Activated effector memory CD4-positive, alpha-beta T cell treated with anti-CD3 and anti-CD28 coated beads, Interleukin-2, amount 50 U/mL, for 16 hours (primary cell): ENCODE data around the gene HDAC1.
"Not testable (repeated sequence)": the region's sequence is repeated elsewhere in the genome, so short reads cannot be mapped to it uniquely, and the experiment has no call there.

ENCODE experiments used
- DNase-seq: peaks from one replicate; pipeline ENCODE4 v3.0.0-alpha.2; 2020

Gene HDAC1

GRCh38 chr1:32291708-32292538, at the start of gene HDAC1:
TSS of gene HDAC1 (plus strand) at chr1:32292083. CDS start at chr1:32292170, 87 bp downstream.
- peak; percentile 99 for DNase-seq

- no peak for DNase-seq
Measured at GRCh38 chr1:32242341-32242851, 49.5 kb upstream of the HDAC1 start.

DNA sequence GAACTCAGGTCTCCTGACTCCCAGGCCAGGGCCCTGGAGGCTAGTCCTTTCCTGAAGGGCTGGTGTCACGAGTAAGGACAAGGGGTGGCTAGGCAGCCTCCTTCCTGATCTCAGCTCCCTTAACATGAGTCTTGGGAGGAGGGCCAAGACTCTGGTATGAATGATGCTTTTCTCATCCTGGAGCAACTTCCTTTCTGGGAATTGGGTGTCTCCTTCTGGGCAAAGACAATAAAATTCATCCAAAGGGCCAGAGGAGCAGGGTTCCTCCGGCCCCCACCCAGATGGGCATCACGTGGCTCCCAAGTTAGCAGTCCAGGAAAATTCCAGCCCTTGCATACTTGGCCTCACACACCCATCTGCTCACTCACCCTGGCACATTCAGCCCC, 45.0 kb upstream of the HDAC1 start, which contains the start of gene FAM167B:
Gene FAM167B, plus strand, starts transcription at position 335 of the 386 bp plus-strand sequence. CDS start 200 bp downstream, outside the sequence.
- no peak for DNase-seq

DNA sequence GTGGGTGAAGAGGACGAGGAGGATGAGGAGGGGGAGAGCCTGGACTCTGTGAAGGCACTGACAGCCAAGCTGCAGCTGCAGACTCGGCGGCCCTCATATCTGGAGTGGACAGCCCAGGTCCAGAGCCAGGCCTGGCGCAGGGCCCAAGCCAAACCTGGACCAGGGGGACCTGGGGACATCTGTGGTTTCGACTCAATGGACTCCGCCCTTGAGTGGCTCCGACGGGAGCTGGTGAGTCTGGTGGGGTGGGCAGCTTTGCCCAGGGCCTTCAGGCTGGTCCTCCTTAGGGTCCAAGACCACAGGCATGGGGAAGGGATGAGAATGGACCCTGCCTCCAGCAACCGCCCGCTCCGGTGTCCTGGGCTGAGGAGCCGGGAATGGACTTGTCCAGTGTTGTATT, 44.4 kb upstream of the HDAC1 start:
- no peak for DNase-seq

DNA sequence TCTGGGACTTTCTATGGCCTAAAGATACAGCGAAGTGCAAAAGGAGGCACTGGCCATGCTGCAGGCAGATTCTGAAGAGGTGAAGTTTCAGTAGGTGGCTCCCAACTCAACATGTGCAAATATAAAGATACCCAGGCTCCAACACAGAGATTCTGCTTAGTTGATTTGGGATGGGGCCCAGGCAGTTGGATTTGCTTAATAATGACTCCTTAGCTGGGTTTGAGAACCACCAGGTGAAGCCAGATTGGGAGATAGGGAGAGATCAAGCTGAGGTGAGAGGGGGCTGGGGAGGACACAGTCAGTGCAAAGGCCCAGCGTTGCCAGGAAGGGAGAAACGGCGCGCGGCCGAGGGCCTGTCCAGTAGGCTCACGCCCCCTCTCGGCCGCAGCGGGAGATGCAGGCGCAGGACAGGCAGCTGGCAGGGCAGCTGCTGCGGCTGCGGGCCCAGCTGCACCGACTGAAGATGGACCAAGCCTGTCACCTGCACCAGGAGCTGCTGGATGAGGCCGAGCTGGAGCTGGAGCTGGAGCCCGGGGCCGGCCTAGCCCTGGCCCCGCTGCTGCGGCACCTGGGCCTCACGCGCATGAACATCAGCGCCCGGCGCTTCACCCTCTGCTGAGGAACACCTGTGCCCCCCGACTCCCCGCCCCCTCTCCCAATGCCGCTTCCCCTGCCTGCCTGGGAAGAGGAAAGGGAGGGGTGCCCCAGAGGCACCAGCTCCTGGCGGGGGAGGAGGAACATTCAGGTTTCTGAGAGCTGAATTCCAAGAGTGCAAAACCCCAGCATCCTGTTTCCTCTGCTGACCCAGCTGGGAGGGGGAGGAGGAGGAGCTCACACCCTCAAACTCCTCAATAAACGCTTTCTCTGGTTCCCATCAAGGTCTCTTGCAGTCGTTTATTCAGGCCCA, 43.6 kb upstream of the HDAC1 start:
- peak; percentile 93 for DNase-seq

DNA sequence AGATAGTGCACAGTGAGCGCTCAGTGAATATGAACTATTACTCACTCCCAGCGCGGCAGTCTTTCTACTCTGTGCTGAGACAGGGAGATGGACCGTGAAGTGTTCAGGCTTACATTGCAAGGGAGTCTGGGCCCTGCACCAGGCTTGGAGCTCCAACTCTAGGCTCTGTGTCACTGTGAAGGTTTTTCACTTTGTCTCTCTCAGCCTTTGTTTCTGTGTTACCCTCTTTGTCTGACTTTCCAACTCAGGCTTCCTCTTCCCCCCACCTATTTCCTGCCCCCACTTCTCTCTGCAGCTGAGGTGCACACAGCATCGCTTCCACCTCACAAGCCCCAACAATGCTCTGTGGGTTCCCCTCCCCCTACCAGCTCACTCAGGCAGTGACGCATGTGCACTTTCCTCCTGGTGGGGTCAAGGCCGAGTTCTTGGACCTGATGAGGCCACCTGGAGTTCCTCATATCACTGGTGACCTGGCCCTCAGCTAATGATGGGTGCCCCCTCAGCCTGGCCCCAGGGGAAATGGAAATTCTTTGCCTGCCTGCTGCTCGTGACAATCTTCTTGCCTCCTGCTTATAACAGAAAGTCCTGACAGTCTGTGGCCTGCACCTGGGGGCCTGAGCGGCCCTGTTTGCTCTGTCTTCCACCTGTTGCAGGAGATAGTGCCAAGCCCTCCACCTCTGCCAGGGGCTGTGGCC, 41.9 kb upstream of the HDAC1 start:
- DNase-seq: peak; percentile 92

DNA sequence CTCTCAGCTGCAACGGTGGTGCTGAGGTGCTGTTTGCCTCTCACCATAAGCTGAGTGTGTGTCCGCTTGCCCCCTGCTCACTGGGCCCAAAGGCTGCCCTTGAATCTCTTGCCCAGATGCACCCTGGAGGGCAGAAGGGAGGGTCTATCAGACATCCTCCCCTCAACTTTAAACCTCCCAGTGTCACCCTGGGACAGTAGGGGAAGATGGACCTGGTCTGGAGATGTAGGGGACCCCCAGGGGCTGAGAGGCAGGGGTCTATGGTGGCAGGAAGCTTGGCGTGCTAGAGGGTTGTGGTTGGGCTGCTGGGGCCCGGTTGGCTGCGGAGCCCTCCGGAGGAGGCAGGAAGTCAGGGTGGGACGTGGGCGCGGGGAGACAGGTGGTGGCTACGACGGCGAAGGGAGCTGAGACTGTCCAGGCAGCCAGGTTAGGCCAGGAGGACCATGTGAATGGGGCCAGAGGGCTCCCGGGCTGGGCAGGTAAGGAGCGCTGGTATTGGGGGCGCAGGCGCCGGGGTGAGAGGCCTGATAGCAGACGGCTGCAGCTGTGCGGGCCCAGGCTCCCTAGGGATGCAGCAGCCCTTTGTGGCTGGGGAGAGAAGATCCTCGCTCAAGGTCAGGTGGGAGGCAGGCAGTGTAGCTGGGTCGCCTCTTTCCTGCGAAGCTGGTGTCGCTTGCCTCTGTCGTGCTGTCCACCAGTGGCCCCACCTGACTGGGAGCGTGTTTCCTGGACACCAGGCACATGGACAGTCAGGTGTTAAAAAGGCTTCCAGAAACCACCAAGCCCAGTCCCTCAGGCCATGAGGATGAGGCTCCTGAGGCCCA, 40.8 kb upstream of the HDAC1 start, which contains the start of gene LCK:
Gene LCK, plus strand, starts transcription at position 373 of the 824 bp plus-strand sequence. CDS start 23,065 bp downstream, outside the sequence.
- DNase-seq: peak; percentile 87

DNA sequence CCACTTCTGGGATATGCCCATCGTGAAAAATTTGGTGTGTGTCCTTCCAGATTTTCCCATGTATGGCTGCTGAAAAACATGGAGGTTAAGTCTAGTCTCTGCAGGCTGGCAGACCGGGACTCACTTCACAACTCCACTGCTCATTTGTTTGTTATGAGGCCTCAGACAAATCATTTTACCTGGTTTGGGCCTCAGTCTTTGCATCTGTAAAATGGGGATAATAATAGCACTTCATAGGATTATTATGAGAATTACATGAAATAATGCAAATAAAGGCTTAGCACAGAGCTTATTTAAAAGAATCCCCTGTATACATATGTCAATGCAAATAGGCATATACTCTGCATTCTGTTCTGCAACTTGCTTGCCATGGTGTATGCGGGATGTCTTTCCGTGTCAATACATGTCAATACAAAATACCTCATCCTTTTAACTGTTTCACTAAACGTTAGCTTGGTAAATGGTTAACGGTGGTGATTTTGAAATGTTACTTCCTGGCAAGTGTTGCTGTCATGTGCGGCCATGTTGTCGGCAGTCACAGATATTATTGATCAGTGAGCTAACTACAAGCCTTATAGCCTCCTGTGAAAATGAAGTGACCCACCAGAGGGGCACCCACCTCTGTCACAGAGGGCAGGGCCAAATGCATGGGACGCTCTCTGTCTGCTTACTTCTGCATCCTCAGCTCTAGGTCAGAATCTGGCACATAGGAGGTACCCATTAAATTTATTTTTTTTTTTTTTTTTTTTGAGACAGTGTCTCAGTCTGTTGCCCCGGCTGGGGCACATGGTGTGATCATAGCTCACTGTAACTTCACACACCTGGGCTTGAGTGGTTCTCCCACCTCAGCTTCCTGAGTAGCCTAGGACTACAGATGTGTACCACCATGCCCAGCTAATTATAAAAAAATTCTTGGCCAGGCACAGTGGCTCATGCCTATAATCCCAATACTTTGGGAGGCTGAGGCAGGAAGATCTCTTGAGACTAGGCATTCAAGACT, 36.5 kb upstream of the HDAC1 start:
- peak; percentile 72 for DNase-seq

GRCh38 chr1:32256473-32257226, 35.2 kb upstream of the HDAC1 start:
- no peak for DNase-seq

GRCh38 chr1:32257227-32257508, 34.7 kb upstream of the HDAC1 start:
- no peak for DNase-seq

GRCh38 chr1:32263236-32263593, 28.7 kb upstream of the HDAC1 start:
- not testable (repeated sequence) for DNase-seq

GRCh38 chr1:32263744-32264143, 28.1 kb upstream of the HDAC1 start:
- no peak for DNase-seq

GRCh38 chr1:32265846-32266245, 26.0 kb upstream of the HDAC1 start:
- no peak for DNase-seq

DNA sequence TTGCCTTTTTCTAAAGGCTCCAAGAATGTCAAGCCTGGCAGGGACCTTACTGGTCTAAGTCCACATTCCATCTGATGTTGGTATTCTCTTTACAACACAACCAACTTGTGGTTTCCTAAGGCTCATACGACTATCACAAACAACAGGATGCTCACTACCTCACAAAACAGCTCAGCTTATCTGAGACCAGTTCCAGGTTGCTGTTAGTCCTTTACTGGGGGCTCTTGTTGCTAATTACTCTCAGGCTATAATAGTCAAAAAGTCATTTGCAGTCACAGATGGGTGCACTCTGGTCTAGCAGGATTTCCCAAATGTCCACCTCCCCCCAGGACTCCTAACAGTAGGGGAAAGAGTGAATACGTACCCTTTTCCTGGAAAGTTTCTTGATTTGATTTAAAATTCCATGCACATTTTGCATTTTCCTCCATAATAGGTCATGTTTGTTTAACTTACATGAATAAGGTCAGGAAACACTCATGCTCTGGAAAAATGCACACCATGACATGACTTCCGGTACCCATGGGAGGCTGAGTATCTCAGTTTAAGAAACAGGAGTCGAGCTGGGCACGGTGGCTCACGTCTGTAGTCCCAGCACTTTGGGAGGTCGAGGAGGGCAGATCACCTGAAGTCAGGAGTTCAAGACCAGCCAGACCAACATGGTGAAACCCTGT, 24.8 kb upstream of the HDAC1 start:
- no peak for DNase-seq

DNA sequence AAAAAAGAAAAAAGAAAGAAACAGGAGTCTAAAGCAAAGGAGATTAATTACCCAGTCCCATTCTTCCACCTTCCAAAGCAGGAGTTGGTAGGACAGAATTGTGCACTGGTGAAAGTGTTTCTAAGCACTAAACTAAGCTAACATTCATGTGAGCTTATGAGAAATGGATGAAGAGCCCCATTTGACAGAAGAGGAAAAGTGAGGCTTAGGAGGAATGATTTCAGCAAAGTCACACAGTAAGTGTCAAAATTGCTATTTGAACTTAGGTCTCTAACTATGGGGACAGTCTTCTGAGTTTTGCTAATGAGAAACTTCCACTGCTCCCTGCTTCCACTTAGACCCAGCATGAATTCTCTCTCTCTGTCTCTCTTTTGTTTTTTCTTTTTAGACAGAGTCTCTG, 22.1 kb upstream of the HDAC1 start:
- DNase-seq: no peak

- DNase-seq: peak; percentile 69
Measured at GRCh38 chr1:32272557-32273390, 19.1 kb upstream of the HDAC1 start.

- peak; percentile 93 for DNase-seq
Measured at GRCh38 chr1:32273391-32274208, 18.3 kb upstream of the HDAC1 start.
